Progenitor cell of endocrine pancreas (in vitro differentiated cells): ENCODE measurements around the gene TP53TG5. TPM values are rescaled to one million over a fixed set of nuclear protein-coding genes. Genes with fewer than 3 reads are reported as not detected.
A peak's percentile ranks its signal among the peaks of the same experiment; 100 is the strongest.

Source experiments
- DNase-seq: peaks from one replicate; pipeline ENCODE4 v3.0.0; 2021; ENCODE audit warnings: low spot score; ENCODE audit not compliant: unreplicated experiment
- H3K27ac Mint-ChIP-seq: 2 replicates; pipeline ENCODE4 v1.8.0; 2021; ENCODE audit warnings: mild to moderate bottlenecking, moderate library complexity, mixed read lengths
- H3K27me3 Mint-ChIP-seq: 2 replicates; pipeline ENCODE4 v1.8.0; 2021; ENCODE audit warnings: mixed read lengths
- H3K36me3 Mint-ChIP-seq: 2 replicates; pipeline ENCODE4 v1.8.0; 2022; ENCODE audit warnings: mixed read lengths; ENCODE audit not compliant: insufficient read depth
- H3K4me1 Mint-ChIP-seq: 2 replicates; pipeline ENCODE4 v1.8.0; 2021; ENCODE audit warnings: low read depth, mixed read lengths
- H3K4me3 Mint-ChIP-seq: 2 replicates; pipeline ENCODE4 v1.8.0; 2021; ENCODE audit warnings: low read depth, mild to moderate bottlenecking, moderate library complexity, mixed read lengths
- H3K9me3 Mint-ChIP-seq: 2 replicates; pipeline ENCODE4 v1.8.0; 2021; ENCODE audit warnings: low read depth, mixed read lengths
- CTCF ChIP-seq: fragments of 200-600 bp; sonication (generic); IDR thresholded peaks from one replicate; pipeline ENCODE4 v1.5.0; 2021; ENCODE audit warnings: antibody characterized with exemption, mild to moderate bottlenecking; ENCODE audit not compliant: unreplicated experiment
- total RNA-seq: library from RNA; stranded (reverse); gene quantifications from 2 replicates; pipeline ENCODE4 v1.2.1, GENCODE V29; 2021

The TP53TG5 gene
- total RNA-seq, 1 donor from 2014 or later = not detected

GRCh38 chr20:45345104-45345936 is 32.8 kb downstream of the TP53TG5 start:
- peak overlapping the region; percentile 99 for H3K27ac Mint-ChIP-seq
- H3K36me3 Mint-ChIP-seq = peaks cover 1% of the 10 kb centered on the region
- H3K4me3 Mint-ChIP-seq = peak overlapping the region; percentile 95
- H3K9me3 Mint-ChIP-seq = no peaks in the 10 kb centered on the region
- H3K27me3 Mint-ChIP-seq = no peaks in the 10 kb centered on the region
- peaks cover 69% of the 10 kb centered on the region for H3K4me1 Mint-ChIP-seq
- no peak for DNase-seq
- TF ChIP-seq CTCF = no peak

- Mint-ChIP-seq H3K27ac (peak overlapping the region; percentile 99), H3K4me1 (peaks cover 78% of the 10 kb centered on the region), H3K36me3 (peaks cover 2% of the 10 kb centered on the region), H3K4me3 (peak overlapping the region; percentile 95), H3K27me3 (no peaks in the 10 kb centered on the region), H3K9me3 (no peaks in the 10 kb centered on the region)
- no peak for DNase-seq
- TF ChIP-seq CTCF = no peak
Measured at GRCh38 chr20:45344168-45344860, 33.8 kb downstream of the TP53TG5 start.

GRCh38 chr20:45343532-45344167 is 34.5 kb downstream of the TP53TG5 start:
- Mint-ChIP-seq H3K9me3 (no peaks in the 10 kb centered on the region), H3K27ac (peak overlapping the region; percentile 99)
- TF ChIP-seq CTCF = no peak

GRCh38 chr20:45342855-45343531 is 35.1 kb downstream of the TP53TG5 start:
- TF ChIP-seq CTCF = no peak
- H3K36me3 Mint-ChIP-seq = peaks cover 2% of the 10 kb centered on the region
- H3K27ac Mint-ChIP-seq = peak overlapping the region; percentile 99
- peak overlapping the region; percentile 95 for H3K4me3 Mint-ChIP-seq
- no peaks in the 10 kb centered on the region for H3K27me3 Mint-ChIP-seq
- DNase-seq = peak; percentile 57
- H3K9me3 Mint-ChIP-seq = no peaks in the 10 kb centered on the region
- peaks cover 91% of the 10 kb centered on the region for H3K4me1 Mint-ChIP-seq

More at GRCh38 chr20:45343532-45344167, 34.5 kb downstream of the TP53TG5 start:
- peak overlapping the region; percentile 95 for H3K4me3 Mint-ChIP-seq
- H3K27me3 Mint-ChIP-seq = no peaks in the 10 kb centered on the region
- DNase-seq = no peak
- H3K36me3 Mint-ChIP-seq = peaks cover 2% of the 10 kb centered on the region
- H3K4me1 Mint-ChIP-seq = peaks cover 85% of the 10 kb centered on the region
